Neural cell (in vitro differentiated cells): ENCODE measurements around the gene LRRC8E. TPM values are rescaled to one million over a fixed set of nuclear protein-coding genes. Genes with fewer than 3 reads are reported as not detected.

Experiments
- H2AFZ ChIP-seq: fragments of 200-600, 300-800 bp; sonication (generic), shearing (Covaris generic); 2 replicates; pipeline ENCODE4 v1.6.0; 2014; ENCODE audit warnings: low read depth, mild to moderate bottlenecking, antibody characterized with exemption, low read length, moderate library complexity
- H3F3A ChIP-seq: fragments of 200-600 bp; shearing (Covaris generic); 2 replicates; pipeline ENCODE4 v1.6.1; 2016; ENCODE audit warnings: mild to moderate bottlenecking, moderate library complexity, mixed read lengths, antibody characterized with exemption, low read length; ENCODE audit not compliant: insufficient read depth, poor library complexity, severe bottlenecking
- H3K27ac ChIP-seq: fragments of 200-600, 300-800 bp; sonication (generic), shearing (Covaris generic); 2 replicates; pipeline ENCODE4 v1.5.1; 2014; ENCODE audit warnings: mild to moderate bottlenecking, low read length, moderate library complexity
- H3K27me3 ChIP-seq: fragments of 300-800, 200-600 bp; sonication (generic), shearing (Covaris generic); 2 replicates; pipeline ENCODE4 v1.6.0; 2014; ENCODE audit warnings: mild to moderate bottlenecking, low read depth, low read length, moderate library complexity; ENCODE audit not compliant: insufficient read depth
- H3K36me3 ChIP-seq: fragments of 300-800, 200-600 bp; sonication (generic), shearing (Covaris generic); 2 replicates; pipeline ENCODE4 v1.5.1; 2014; ENCODE audit warnings: mild to moderate bottlenecking, antibody characterized with exemption, low read length, moderate library complexity; ENCODE audit not compliant: insufficient read depth
- H3K4me2 ChIP-seq: fragments of 300-800, 200-600 bp; sonication (generic), shearing (Covaris generic); 2 replicates; pipeline ENCODE4 v1.6.0; 2014; ENCODE audit warnings: mild to moderate bottlenecking, low read length
- H3K4me3 ChIP-seq: fragments of 300-800, 200-600 bp; sonication (generic), shearing (Covaris generic); 2 replicates; pipeline ENCODE4 v1.5.1; 2014; ENCODE audit warnings: mild to moderate bottlenecking, low read length, moderate library complexity
- H3K79me2 ChIP-seq: fragments of 200-600 bp; shearing (Covaris generic); replicated peaks from 2 replicates; pipeline ENCODE4 v1.6.0; 2014; ENCODE audit warnings: mild to moderate bottlenecking, low read length, moderate library complexity; ENCODE audit not compliant: insufficient read depth
- H3K9ac ChIP-seq: fragments of 300-800, 200-600 bp; sonication (generic), shearing (Covaris generic); 2 replicates; pipeline ENCODE4 v1.6.1; 2016; ENCODE audit warnings: mild to moderate bottlenecking, low read length, mixed read lengths
- H3K9me2 ChIP-seq: fragments of 200-600 bp; shearing (Covaris generic); 2 replicates; pipeline ENCODE4 v1.6.1; 2016; ENCODE audit warnings: mild to moderate bottlenecking, low read length, mixed read lengths; ENCODE audit not compliant: insufficient read depth
- H3K9me3 ChIP-seq: fragments of 200-600, 300-800 bp; sonication (generic), shearing (Covaris generic); 2 replicates; pipeline ENCODE4 v1.6.1; 2016; ENCODE audit warnings: mild to moderate bottlenecking, mixed run types, low read length, moderate library complexity, mixed read lengths
- H4K20me1 ChIP-seq: fragments of 200-600 bp; shearing (Covaris generic); 2 replicates; pipeline ENCODE4 v1.6.1; 2016; ENCODE audit warnings: mild to moderate bottlenecking, mixed run types; ENCODE audit not compliant: insufficient read depth
- EP300 ChIP-seq: fragments of 450-650 bp; conservative IDR thresholded peaks from 2 replicates; pipeline ENCODE4 v1.6.1; 2014; ENCODE audit warnings: antibody characterized with exemption, mild to moderate bottlenecking, moderate library complexity; ENCODE audit not compliant: poor library complexity, severe bottlenecking
- EZH2 ChIP-seq: fragments of 200-600, 300-800 bp; shearing (Covaris generic), sonication (generic); IDR thresholded peaks from 2 replicates; pipeline ENCODE4 v1.6.1; 2014; ENCODE audit warnings: antibody characterized with exemption, low read length, borderline replicate concordance, mild to moderate bottlenecking; ENCODE audit not compliant: insufficient read depth, poor library complexity, severe bottlenecking
- MXI1 ChIP-seq: fragments of 450-650 bp; conservative IDR thresholded peaks from 2 replicates; pipeline ENCODE4 v1.6.1; 2014; ENCODE audit warnings: antibody characterized with exemption, mild to moderate bottlenecking; ENCODE audit not compliant: poor library complexity, severe bottlenecking
- POLR2AphosphoS5 ChIP-seq: IDR thresholded peaks from 2 replicates; pipeline ENCODE4 v1.6.1; 2012
- RAD21 ChIP-seq: fragments of 450-650 bp; conservative IDR thresholded peaks from 2 replicates; pipeline ENCODE4 v1.6.1; 2014; ENCODE audit warnings: antibody characterized with exemption, mild to moderate bottlenecking, moderate library complexity
- SMC3 ChIP-seq: fragments of 450-650 bp; conservative IDR thresholded peaks from 2 replicates; pipeline ENCODE4 v1.6.1; 2014; ENCODE audit warnings: antibody characterized with exemption, mild to moderate bottlenecking, moderate library complexity; ENCODE audit not compliant: poor library complexity
- TAF1 ChIP-seq: IDR thresholded peaks from 2 replicates; pipeline ENCODE4 v1.6.1; 2012; ENCODE audit warnings: low read depth
- polyA plus RNA-seq: library from polyadenylated mRNA; depleted of rRNA; stranded (reverse); fragments of >200 nt; gene quantifications from 2 replicates; pipeline ENCODE4 v1.2.3, GENCODE V29; 2014
- TF ChIP-seq, protein P1 (sequence below): fragments of 450-650 bp; IDR thresholded peaks from 2 replicates; pipeline ENCODE4 v1.5.1; 2014; ENCODE audit warnings: antibody characterized with exemption, mild to moderate bottlenecking, moderate library complexity; ENCODE audit not compliant: poor library complexity, severe bottlenecking
- TF ChIP-seq, protein P2 (sequence below): IDR thresholded peaks from 2 replicates; pipeline ENCODE4 v1.6.1; 2012; ENCODE audit warnings: borderline replicate concordance

LRRC8E gene
- polyA plus RNA-seq, 1 donor from 2014 or later = not detected

DNA sequence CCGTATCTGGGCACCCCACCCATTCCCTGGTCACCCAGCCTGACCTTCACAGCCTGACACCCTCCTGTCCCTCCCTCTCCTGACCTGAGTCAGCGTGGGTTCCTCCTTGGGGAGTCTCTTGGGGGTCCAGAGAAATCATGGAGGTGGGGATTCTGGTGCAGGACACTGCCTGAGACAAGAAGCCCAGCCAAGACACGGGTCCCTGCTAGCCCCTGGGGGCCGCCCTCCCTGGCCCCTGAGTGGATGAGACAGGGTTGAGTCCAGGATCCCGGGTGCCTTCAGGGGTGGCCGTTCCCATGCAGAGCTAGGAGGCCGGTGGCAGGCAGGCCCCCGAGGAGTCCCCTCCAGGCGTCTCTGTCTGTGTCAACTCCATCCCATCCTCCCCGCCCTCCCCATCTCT is 17.0 kb downstream of the LRRC8E start:
- Histone ChIP-seq H3K79me2 (peaks cover 22% of the 10 kb centered on the region), H3K9ac (peak overlapping the region; percentile 88), H3K4me2 (no peak overlapping the region), H3K27ac (no peak overlapping the region), H3K9me2 (no peaks in the 10 kb centered on the region), H3K9me3 (no peaks in the 10 kb centered on the region), H4K20me1 (no peaks in the 10 kb centered on the region), H2AFZ (no peak overlapping the region), H3F3A (no peaks in the 10 kb centered on the region), H3K4me3 (peak overlapping the region; percentile 95), H3K27me3 (no peaks in the 10 kb centered on the region), H3K36me3 (no peaks in the 10 kb centered on the region)
- TF ChIP-seq MXI1 (no peak), RAD21 (no peak), EZH2 (no peak), EP300 (no peak), SMC3 (no peak), POLR2AphosphoS5 (no peak), TAF1 (no peak)
- TF ChIP-seq, protein P1, sequence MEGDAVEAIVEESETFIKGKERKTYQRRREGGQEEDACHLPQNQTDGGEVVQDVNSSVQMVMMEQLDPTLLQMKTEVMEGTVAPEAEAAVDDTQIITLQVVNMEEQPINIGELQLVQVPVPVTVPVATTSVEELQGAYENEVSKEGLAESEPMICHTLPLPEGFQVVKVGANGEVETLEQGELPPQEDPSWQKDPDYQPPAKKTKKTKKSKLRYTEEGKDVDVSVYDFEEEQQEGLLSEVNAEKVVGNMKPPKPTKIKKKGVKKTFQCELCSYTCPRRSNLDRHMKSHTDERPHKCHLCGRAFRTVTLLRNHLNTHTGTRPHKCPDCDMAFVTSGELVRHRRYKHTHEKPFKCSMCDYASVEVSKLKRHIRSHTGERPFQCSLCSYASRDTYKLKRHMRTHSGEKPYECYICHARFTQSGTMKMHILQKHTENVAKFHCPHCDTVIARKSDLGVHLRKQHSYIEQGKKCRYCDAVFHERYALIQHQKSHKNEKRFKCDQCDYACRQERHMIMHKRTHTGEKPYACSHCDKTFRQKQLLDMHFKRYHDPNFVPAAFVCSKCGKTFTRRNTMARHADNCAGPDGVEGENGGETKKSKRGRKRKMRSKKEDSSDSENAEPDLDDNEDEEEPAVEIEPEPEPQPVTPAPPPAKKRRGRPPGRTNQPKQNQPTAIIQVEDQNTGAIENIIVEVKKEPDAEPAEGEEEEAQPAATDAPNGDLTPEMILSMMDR = no peak
- TF ChIP-seq, protein P2, sequence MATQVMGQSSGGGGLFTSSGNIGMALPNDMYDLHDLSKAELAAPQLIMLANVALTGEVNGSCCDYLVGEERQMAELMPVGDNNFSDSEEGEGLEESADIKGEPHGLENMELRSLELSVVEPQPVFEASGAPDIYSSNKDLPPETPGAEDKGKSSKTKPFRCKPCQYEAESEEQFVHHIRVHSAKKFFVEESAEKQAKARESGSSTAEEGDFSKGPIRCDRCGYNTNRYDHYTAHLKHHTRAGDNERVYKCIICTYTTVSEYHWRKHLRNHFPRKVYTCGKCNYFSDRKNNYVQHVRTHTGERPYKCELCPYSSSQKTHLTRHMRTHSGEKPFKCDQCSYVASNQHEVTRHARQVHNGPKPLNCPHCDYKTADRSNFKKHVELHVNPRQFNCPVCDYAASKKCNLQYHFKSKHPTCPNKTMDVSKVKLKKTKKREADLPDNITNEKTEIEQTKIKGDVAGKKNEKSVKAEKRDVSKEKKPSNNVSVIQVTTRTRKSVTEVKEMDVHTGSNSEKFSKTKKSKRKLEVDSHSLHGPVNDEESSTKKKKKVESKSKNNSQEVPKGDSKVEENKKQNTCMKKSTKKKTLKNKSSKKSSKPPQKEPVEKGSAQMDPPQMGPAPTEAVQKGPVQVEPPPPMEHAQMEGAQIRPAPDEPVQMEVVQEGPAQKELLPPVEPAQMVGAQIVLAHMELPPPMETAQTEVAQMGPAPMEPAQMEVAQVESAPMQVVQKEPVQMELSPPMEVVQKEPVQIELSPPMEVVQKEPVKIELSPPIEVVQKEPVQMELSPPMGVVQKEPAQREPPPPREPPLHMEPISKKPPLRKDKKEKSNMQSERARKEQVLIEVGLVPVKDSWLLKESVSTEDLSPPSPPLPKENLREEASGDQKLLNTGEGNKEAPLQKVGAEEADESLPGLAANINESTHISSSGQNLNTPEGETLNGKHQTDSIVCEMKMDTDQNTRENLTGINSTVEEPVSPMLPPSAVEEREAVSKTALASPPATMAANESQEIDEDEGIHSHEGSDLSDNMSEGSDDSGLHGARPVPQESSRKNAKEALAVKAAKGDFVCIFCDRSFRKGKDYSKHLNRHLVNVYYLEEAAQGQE = no peak

DNA sequence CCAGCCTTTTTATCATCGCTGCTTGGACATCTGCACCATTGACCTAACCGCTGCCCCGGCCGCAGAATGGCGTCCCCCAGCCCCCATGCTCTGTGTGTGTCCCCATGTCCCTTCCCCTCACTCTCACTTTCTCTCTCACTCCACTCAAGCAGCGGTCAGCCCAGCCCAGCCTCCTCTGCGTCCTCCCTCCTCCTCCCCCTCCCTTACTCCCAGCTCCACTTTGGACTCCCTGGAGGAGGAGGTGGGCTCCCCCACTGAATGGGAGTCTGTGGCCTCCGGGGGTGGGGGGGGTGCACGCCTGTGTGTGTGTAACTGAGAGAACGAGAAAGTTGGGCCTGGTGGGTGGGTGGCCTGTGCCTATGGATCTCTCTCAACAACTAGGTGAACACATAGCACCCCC is 17.5 kb downstream of the LRRC8E start:
- Histone ChIP-seq H4K20me1 (no peaks in the 10 kb centered on the region), H3K4me3 (peak overlapping the region; percentile 95), H3K9me3 (no peaks in the 10 kb centered on the region), H3K27ac (no peak overlapping the region), H3F3A (no peaks in the 10 kb centered on the region), H3K4me2 (no peak overlapping the region), H2AFZ (no peak overlapping the region), H3K27me3 (no peaks in the 10 kb centered on the region), H3K9me2 (no peaks in the 10 kb centered on the region), H3K36me3 (no peaks in the 10 kb centered on the region), H3K9ac (no peak overlapping the region), H3K79me2 (peaks cover 22% of the 10 kb centered on the region)
- no peak for TF ChIP-seq EZH2
- TF ChIP-seq EP300 = no peak
- TF ChIP-seq, protein P1 = no peak
- TF ChIP-seq SMC3 = no peak
- no peak for TF ChIP-seq TAF1
- TF ChIP-seq, protein P2 = no peak
- TF ChIP-seq POLR2AphosphoS5 = no peak
- TF ChIP-seq MXI1 = no peak
- TF ChIP-seq RAD21 = no peak
